SH-SY5Y (cell line): Measurements from ENCODE around the gene MYO10.

Source experiments
- GATA2 ChIP-seq: IDR thresholded peaks from 2 replicates; pipeline ENCODE4 v1.6.1; 2011; ENCODE audit warnings: mild to moderate bottlenecking, low read depth, low read length
- GATA3 ChIP-seq: IDR thresholded peaks from 2 replicates; pipeline ENCODE4 v1.6.1; 2011; ENCODE audit warnings: low read depth, mild to moderate bottlenecking, low read length, moderate library complexity

MYO10 gene

GRCh38 chr5:16819522-16820167 lies 116.4 kb downstream of the MYO10 start:
- TF ChIP-seq GATA3 (no peak), GATA2 (no peak)

- no peak for TF ChIP-seq GATA2
- TF ChIP-seq GATA3, result no peak
These were observed 120.7 kb downstream of the MYO10 start for GRCh38 chr5:16815432-16815831.

GRCh38 chr5:16812911-16813310 lies 123.2 kb downstream of the MYO10 start:
- no peak for TF ChIP-seq GATA3
- TF ChIP-seq GATA2, result no peak

GRCh38 chr5:16812448-16812847 lies 123.6 kb downstream of the MYO10 start:
- TF ChIP-seq GATA3 (no peak), GATA2 (no peak)

GRCh38 chr5:16810208-16810854 lies 125.8 kb downstream of the MYO10 start:
- TF ChIP-seq GATA3 (no peak), GATA2 (no peak)

- no peak for TF ChIP-seq GATA3
- TF ChIP-seq GATA2, result no peak
These were observed 126.5 kb downstream of the MYO10 start for GRCh38 chr5:16809395-16810207.

- TF ChIP-seq GATA2, result no peak
- no peak for TF ChIP-seq GATA3
These were observed 127.1 kb downstream of the MYO10 start for GRCh38 chr5:16809010-16809394.

GRCh38 chr5:16808021-16808420 lies 128.1 kb downstream of the MYO10 start:
- no peak for TF ChIP-seq GATA3

- TF ChIP-seq GATA2 (no peak), GATA3 (no peak)
These were observed 128.6 kb downstream of the MYO10 start for GRCh38 chr5:16807547-16807864.

GRCh38 chr5:16806711-16807546 lies 129.2 kb downstream of the MYO10 start:
- no peak for TF ChIP-seq GATA2
- TF ChIP-seq GATA3, result no peak

GRCh38 chr5:16805486-16805885 lies 130.6 kb downstream of the MYO10 start:
- TF ChIP-seq GATA2 (no peak), GATA3 (no peak)

- TF ChIP-seq GATA2, result no peak
- TF ChIP-seq GATA3, result no peak
These were observed 132.3 kb downstream of the MYO10 start for GRCh38 chr5:16803831-16804230.

GRCh38 chr5:16800477-16800876 lies 135.6 kb downstream of the MYO10 start:
- TF ChIP-seq GATA3 (no peak), GATA2 (no peak)

GRCh38 chr5:16799796-16800195 lies 136.3 kb downstream of the MYO10 start:
- TF ChIP-seq GATA3 (no peak), GATA2 (no peak)
